Fibroblast of the aortic adventitia (primary cell): ENCODE measurements around the gene EGFLAM. TPM values are rescaled to one million over a fixed set of nuclear protein-coding genes. Genes with fewer than 3 reads are reported as not detected.

Source experiments
- DNase-seq: peaks from one replicate; pipeline ENCODE4 v3.0.0-alpha.2; 2010; ENCODE audit warnings: low read depth
- H3K4me3 ChIP-seq: 2 replicates; pipeline ENCODE4 v1.5.1; 2011; ENCODE audit warnings: low read depth, mild to moderate bottlenecking, control low read depth, low read length, moderate library complexity
- CTCF ChIP-seq: IDR thresholded peaks from 2 replicates; pipeline ENCODE4 v1.5.1; 2011; ENCODE audit warnings: mild to moderate bottlenecking, low read length, control low read depth, inconsistent platforms; ENCODE audit not compliant: insufficient read depth
- total RNA-seq: library from RNA; depleted of rRNA; stranded (reverse); fragments of >200 nt; gene quantifications from 2 replicates; pipeline ENCODE4 v1.2.3, GENCODE V29; 2012; ENCODE audit warnings: low replicate concordance

EGFLAM gene
- total RNA-seq: 0.08 and 16.2 TPM in 2 replicates

- peak within 1 kb of the TSS; percentile 35 for H3K4me3 ChIP-seq
- no peak for DNase-seq
- TF ChIP-seq CTCF: peak; percentile 13
Observed at GRCh38 chr5:38258319-38259061, at the start of gene EGFLAM. Gene EGFLAM, plus strand, starts transcription at chr5:38258559. Its CDS starts 196 bp downstream, at chr5:38258755.

DNA sequence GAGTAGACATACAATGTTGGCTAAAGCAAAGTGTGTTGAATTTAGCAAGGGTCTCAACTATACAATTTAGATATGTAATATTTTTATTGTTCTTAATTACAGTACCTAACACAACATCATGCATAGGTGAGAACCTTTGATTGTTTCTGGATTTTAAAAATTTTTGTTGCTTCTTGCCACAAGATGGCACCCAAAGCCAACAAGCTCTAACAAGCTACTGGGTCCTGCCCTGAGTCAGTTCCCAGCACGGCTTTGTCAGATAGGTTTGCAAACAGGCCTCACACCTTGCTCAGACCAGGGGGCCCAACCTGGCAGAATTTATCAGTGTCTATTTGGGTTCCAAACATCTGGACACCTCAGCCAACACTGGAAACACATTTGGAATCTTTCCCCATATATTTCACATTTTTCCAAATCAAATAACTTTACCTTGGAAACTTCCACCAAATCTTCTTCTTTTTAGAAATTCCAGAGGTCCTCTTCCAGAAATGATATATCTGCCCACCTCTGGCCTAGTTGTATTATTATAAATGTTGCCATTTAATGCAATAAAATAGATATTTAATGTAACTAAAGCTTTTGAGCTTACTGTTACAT is 49.5 kb upstream of the EGFLAM start:
- no peak overlapping the region for H3K4me3 ChIP-seq
- peak; percentile 40 for TF ChIP-seq CTCF
- DNase-seq: peak; percentile 49

- DNase-seq: no peak
- no peak overlapping the region for H3K4me3 ChIP-seq
- no peak for TF ChIP-seq CTCF
Observed at GRCh38 chr5:38210676-38211353, 47.5 kb upstream of the EGFLAM start.

GRCh38 chr5:38211354-38211710 is 47.0 kb upstream of the EGFLAM start:
- no peak overlapping the region for H3K4me3 ChIP-seq
- no peak for DNase-seq
- TF ChIP-seq CTCF: no peak

GRCh38 chr5:38212307-38212706 is 46.1 kb upstream of the EGFLAM start:
- no peak for DNase-seq
- H3K4me3 ChIP-seq: no peak overlapping the region
- no peak for TF ChIP-seq CTCF

GRCh38 chr5:38226091-38226490 is 32.3 kb upstream of the EGFLAM start:
- DNase-seq: no peak
- TF ChIP-seq CTCF: no peak
- no peak overlapping the region for H3K4me3 ChIP-seq
